Mesodermal cell (in vitro differentiated cells): ENCODE measurements around the gene LRRC58.

Experiments
- H3K27ac ChIP-seq: 2 replicates; pipeline ENCODE4 v1.7.0; 2013; ENCODE audit warnings: mild to moderate bottlenecking, low read depth, low read length, moderate library complexity; ENCODE audit not compliant: severe bottlenecking
- H3K36me3 ChIP-seq: 2 replicates; pipeline ENCODE4 v1.7.1; 2013; ENCODE audit warnings: mild to moderate bottlenecking, low read length, moderate library complexity; ENCODE audit not compliant: control insufficient read depth, insufficient read depth
- H3K4me1 ChIP-seq: one replicate; pipeline ENCODE4 v1.7.1; 2013; ENCODE audit warnings: mild to moderate bottlenecking, low read length; ENCODE audit not compliant: insufficient read depth, control insufficient read depth, poor library complexity, severe bottlenecking
- H3K4me3 ChIP-seq: 2 replicates; pipeline ENCODE4 v1.7.0; 2013; ENCODE audit warnings: low read length, control low read depth, mild to moderate bottlenecking; ENCODE audit not compliant: insufficient read depth, poor library complexity, severe bottlenecking; ENCODE audit errors: extremely low read depth
- H3K9me3 ChIP-seq: 2 replicates; pipeline ENCODE4 v1.7.1; 2013; ENCODE audit warnings: mild to moderate bottlenecking, low read length, moderate library complexity; ENCODE audit not compliant: control insufficient read depth
- WGBS, 2 experiments: methylation state at CpG; one replicate each; pipeline ENCODE4 v1.1.5; 2013; ENCODE audit warnings: missing lambda C conversion rate in 2 of 2; ENCODE audit not compliant: insufficient coverage in 2 of 2; 5-methylcytosine and 5-hydroxymethylcytosine counted together

LRRC58 gene

DNA sequence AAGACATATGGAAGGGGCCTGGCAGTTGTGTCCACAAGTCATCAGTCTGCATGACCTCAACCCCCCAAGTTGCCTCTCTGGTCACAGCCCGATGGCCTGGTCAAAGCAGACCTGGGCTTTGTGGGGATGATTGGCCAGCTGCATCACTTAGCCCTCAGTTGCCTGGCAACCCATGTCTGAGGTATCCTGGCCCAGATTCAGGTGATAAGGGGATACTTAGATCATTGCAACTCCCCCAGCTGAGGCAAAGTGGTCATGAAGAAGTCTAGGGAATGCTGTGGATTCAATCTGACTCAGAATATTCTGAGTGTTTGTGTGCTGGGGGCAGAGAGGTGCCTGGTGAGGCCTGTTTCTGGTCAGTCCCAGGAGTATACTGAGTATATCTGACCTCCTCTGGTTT, 69.1 kb downstream of the LRRC58 start:
- Histone ChIP-seq H3K27ac (no peak overlapping the region), H3K4me3 (no peak overlapping the region), H3K9me3 (no peaks in the 10 kb centered on the region), H3K36me3 (no peaks in the 10 kb centered on the region), H3K4me1 (no peaks in the 10 kb centered on the region)
- WGBS, 2 experiments = 88 to 100% methylated on average over 1 of the region's 1 CpG

DNA sequence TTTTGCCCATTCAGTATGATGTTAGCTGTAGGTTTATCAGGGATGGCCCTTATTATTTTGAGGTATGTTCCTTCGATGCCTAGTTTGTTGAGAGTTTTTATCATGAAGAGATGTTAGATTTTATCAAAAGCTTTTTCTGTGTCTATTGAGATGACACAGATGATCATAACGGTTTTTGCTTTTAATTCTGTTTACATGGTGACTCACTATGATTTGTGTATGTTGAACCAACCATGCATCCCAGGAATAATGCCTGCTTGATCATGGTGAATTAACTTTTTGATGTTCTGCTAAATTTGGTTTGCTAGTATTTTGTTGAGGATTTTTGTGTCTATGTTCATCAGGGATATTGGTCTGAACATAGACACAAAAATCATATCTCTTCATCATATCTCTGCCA, 72.4 kb downstream of the LRRC58 start:
- Histone ChIP-seq H3K36me3 (no peaks in the 10 kb centered on the region), H3K9me3 (no peaks in the 10 kb centered on the region), H3K4me3 (no peak overlapping the region), H3K4me1 (no peaks in the 10 kb centered on the region), H3K27ac (no peak overlapping the region)
- WGBS, 2 experiments = 73 to 88% methylated on average over 2 of the region's 2 CpGs

DNA sequence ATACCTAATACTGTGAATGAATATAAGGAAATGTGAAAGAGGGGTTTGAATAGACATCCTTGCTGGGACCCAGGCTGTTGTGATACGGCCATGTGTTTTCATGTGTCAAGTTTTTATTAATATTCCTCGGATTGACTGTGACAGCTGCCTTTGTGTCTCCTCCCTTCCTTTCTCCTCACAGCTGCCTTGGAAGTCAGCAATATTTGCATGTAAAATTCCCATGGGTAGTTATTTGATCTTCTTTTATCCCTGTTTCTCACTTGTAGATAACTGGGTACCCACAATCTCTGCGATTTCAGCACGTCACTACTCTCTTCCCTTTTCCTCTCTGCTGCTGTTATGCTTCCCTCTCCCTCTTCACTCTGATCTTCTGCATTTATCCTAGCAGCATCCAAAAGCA, 73.5 kb downstream of the LRRC58 start:
- Histone ChIP-seq H3K4me3 (no peak overlapping the region), H3K9me3 (no peaks in the 10 kb centered on the region), H3K4me1 (no peaks in the 10 kb centered on the region), H3K27ac (no peak overlapping the region), H3K36me3 (no peaks in the 10 kb centered on the region)
- WGBS, 2 experiments = 85% methylated on average over 2 of the region's 4 CpGs; no CpG with 5 or more reads in 1 of the 2 experiments

DNA sequence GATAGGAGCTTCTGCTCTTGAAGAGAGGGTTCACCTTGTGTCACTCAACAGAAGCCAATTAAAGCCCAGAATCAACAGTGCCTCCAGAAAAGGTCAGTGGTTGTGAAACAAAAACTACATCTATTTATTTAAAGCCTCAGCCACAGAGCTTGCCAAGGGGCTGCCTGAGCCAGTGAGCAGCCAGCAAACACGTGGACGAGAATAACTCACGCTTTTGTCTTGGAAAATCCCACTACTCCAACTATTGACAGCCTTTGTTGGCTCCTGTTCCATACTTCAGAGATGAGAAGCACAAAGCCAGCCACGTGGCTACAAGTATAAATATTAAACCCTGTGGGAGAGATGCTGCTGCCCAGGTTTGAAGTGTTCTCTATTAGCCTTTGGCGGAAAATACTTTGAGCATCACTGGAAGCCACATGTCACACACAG, 74.4 kb downstream of the LRRC58 start:
- H3K36me3 ChIP-seq = no peaks in the 10 kb centered on the region
- 86 to 92% methylated on average over 5 of the region's 5 CpGs for WGBS, 2 experiments

More for the DNA sequence above, 74.4 kb downstream of the LRRC58 start:
- Histone ChIP-seq H3K4me1 (no peaks in the 10 kb centered on the region), H3K9me3 (no peaks in the 10 kb centered on the region), H3K4me3 (no peak overlapping the region), H3K27ac (no peak overlapping the region)
